Stimulated activated CD4-positive, alpha-beta T cell treated with anti-CD3 and anti-CD28 coated beads, Interleukin-1b, Interleukin-23, amount 100 ng/mL, for 4 hours (primary cell): ENCODE measurements around the gene TBCE.

ENCODE experiments used
- DNase-seq, 2 donors: peaks; one replicate each; pipeline ENCODE4 v3.0.0-alpha.2; 2020; ENCODE audit warnings: low read depth in 2 of 2

Gene TBCE

GRCh38 chr1:235409042-235409820, 42.0 kb downstream of the TBCE start:
- DNase-seq = no peak

DNA sequence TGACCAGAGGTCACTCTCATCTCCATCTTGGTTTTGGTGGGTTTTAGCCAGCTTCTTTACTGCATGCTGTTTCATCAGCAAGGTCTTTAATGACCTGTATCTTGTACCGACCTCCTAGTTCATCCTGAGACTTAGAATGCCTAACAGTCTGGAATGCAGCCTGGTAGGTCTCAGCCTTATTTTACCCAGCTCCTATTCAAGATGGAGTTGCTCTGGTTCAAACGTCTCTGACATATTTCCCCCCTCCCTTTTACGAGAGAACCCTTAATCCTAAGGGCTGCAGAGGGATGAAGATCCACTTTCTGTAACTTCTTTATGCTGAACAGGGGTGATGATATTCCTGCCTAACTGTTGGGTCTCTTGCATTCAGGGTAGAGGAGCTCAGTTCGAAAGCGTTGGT, 43.2 kb downstream of the TBCE start:
- no peak for DNase-seq

GRCh38 chr1:235411489-235412486, 44.6 kb downstream of the TBCE start:
- no peak for DNase-seq

DNA sequence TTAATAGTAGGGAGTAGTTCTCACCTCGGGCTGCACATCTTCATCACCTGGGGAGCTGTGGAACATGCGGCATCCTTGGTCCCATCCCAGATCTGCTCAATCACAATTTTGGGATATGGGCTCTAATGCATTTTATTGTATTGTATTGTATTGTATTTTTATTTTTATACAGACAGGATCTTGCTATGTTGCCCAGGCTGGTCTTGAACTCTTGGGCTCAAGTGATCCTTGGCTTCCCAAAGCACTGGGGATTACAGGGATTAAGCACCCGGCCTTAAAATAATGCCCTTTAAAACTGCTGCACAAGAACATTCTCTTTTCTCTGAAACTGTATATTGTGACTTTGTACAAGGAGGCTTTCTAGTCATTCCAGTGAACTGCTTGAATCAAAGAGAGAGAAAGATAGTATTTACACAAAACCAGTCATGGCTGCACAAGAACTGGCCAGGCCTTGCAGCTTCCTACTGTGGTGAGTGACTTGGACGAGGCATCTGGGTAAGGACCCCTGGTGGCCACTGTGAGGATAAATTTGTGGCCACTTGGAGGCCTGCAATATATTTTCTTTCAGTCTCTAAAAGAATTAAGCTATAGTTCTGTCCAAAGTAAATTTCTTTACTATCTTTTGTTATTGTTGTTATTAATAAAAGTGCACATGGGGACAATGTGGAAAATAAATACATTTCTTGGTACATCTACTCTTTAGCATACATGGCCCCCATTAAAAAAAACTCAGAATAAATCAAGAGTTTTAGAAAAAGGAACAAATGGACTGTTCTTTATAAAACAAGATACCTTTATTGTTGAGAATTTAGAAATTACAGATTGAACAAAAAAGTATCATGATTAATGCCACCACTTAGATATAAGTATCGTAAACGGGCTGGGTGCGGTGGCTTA, 48.0 kb downstream of the TBCE start:
- DNase-seq = peak; percentile 32 to 34

GRCh38 chr1:235416662-235417049, 49.4 kb downstream of the TBCE start:
- DNase-seq = no peak

GRCh38 chr1:235417086-235417697, 50.0 kb downstream of the TBCE start:
- peak; percentile 30 to 58 for DNase-seq

DNA sequence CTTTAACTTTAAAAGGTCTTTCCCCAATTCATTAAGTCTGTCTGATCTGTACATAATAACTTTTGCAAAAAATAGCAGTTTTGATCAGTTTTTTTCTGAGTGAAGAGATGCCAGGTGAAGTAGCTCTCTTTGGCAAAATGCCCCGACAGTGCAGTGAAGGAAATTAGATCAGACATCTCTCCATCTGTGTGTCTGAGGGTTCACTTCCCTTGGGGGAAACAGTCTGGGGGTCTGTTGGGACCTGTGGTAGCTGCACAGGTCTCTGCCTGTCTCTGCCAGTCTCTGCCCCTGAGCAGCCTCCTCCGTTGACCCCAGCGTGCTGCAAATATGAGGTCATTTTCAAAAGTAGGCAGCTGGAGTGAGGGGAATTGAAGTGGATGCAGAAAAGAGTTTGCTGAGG, 54.5 kb downstream of the TBCE start:
- DNase-seq = no peak

GRCh38 chr1:235423214-235423652, 56.0 kb downstream of the TBCE start:
- no peak for DNase-seq

GRCh38 chr1:235424092-235424491, 56.9 kb downstream of the TBCE start:
- DNase-seq = no peak

DNA sequence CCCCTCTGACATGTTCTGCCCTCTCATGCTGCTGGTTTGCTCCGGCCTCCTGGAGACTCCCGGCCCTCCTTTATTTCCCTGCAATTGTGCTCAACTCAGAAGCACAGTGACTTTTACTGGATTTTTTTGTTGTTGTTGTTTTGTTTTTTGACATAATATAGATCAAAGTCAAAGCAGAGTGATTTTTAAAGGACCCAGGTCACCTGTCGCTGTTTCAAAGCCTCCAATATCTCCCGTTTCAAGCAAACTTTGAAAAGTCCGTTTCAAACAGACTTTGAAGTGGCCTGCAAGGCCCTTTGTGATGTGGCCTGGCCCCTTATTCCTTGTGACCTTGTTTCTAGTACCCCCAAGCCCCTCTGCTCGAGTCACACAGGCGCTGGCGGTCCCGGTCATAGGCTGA, 58.1 kb downstream of the TBCE start:
- no peak for DNase-seq

DNA sequence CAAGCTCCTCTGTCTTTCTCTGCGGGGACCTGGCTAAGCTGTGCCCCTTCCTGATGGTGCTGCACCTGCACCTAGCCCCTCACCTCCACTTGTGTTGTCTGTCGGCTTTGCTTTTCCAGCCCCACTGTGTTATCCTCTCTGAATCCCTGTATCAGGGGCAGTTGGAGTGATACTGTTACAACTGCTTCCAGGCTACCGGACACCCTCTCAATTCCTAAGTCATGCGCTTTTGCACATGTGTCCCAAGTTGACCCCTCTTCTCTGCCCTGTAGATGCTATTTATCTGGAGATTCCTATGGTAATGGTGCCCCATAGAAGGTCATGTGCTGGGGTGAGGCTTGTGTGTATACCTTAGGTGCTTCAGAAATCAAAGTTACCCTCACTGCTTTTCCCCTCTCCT, 58.9 kb downstream of the TBCE start:
- DNase-seq = no peak

- DNase-seq = no peak
Observed at GRCh38 chr1:235426680-235427079, 59.5 kb downstream of the TBCE start.

DNA sequence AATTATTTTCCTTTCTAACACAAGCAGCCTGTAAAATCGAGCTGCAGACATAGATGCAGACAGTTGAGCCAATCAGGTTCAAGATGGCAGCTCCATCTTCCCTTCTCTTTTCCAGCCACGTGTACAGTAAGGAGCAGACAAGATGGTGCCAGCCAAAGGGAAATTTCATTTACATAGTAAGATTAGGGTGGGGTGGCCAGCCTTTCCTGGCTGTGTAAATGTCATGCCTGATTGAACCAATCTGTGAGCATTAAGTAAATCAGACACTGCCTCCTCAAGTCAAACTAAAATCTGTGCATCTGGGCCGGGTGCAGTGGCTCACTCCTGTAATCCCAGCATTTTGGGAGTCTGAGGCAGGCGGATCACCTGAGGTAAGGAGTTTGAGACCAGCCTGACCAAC, 60.2 kb downstream of the TBCE start:
- DNase-seq = no peak

DNA sequence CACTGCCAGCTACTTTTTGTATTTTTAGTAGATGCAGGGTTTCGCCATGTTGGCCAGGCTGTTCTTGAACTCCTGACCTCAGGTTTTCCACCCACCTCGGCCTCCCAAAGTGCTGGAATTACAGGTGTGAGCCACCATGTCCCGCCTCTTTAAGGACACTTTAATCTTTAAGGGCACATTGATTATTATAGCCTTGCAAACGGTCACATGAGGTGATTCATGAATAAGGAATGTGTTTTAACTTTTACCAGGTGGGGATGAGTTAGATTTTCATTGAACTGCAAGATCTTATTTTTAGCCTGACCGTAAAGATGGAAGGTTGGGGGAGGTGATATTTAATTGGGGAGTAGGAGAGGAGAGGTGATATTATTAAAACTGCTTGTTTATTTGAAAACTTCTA, 61.9 kb downstream of the TBCE start:
- no peak for DNase-seq

- no peak for DNase-seq
Observed at GRCh38 chr1:235430991-235431390, 63.8 kb downstream of the TBCE start.

DNA sequence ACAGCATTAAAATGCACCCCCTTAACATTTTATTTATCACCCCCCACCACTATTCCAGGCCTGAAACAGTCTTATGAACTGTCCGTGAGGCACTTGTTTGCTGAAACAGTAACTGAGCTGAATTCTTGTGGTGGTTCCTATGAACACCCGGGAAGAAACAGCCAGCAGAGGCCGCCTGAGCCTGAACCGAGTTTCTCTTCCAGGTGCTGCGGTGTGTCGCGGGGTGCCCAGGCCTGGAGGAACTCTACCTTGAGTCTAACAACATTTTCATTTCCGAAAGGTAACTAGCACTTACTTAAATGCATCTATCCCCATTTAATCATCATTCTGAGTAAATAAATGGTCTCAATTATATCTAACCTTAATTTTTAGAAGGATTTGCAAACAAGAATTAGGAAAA, 66.8 kb downstream of the TBCE start:
- DNase-seq = no peak

DNA sequence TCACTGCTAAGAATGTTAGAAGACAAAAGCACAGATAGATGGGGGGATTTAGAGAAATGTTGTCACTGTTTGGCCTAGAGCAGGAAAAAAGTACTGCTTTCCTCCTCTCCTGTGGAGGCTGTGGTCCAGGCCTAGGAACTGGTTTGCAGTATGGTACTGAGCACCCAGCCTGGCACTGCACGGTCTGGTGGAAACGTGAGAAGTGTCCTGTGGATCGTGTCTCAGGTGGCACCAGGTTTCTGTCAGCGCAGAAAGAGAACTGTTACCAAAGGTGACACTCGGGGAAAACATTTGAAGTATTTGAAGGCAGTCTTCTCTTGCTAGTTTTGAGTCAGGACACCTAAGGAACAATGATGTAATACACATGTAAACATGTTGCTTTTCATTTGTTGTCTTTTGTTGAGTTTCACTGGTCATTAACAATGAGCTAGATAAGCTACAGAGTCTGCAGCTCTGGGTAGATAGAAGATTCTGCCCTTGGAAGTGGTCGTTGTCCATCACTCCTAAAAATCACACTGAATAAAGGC, 74.0 kb downstream of the TBCE start:
- no peak for DNase-seq

GRCh38 chr1:235442788-235443429, 75.7 kb downstream of the TBCE start:
- no peak for DNase-seq

DNA sequence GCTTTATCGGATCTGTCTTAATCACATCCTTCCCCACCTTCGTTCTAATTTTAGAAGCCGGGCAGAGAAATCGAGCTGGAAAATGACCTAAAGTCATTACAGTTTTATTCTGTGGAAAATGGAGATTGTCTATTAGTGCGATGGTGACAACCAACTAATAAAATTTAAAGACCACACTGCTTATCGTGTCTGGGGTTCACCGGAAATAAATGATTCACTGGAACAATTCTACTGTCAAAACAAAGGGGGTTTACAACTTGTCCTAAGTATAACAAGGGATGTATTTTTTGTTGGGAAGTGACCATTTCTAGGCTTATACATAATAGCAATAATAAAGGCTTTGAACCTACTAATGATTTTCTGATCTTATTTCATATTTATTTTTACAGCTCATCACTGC, 81.4 kb downstream of the TBCE start:
- DNase-seq = no peak

DNA sequence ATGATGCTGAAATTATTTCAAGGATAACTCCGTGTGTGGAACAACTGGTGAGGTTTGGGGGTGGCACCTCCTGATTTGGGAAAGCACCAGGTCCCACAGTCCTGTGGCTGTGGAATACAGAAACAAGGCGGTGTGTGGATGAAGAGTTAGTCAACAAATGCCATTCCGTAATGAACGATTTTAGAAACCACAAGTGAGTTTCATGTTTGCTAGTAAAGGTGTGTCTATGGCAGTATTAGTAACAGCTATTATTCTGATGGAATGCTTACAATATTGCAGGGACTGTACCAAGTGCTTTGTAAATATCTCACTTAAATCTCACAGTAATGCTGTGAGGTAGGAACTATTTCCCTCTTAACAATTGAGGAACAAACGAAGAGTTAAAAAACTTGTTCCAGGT, 83.2 kb downstream of the TBCE start:
- DNase-seq = no peak
